ENCODE results near the gene CDH13. TPM values are rescaled to one million over a fixed set of nuclear protein-coding genes. Genes with fewer than 3 reads are reported as not detected.

The CDH13 gene
- total and polyA plus RNA-seq, 2 of the 8 experiments (the other 6 are each of a cell fraction or from before 2014, with no cell fraction given) = 2.3 to 2.4 TPM

DNA sequence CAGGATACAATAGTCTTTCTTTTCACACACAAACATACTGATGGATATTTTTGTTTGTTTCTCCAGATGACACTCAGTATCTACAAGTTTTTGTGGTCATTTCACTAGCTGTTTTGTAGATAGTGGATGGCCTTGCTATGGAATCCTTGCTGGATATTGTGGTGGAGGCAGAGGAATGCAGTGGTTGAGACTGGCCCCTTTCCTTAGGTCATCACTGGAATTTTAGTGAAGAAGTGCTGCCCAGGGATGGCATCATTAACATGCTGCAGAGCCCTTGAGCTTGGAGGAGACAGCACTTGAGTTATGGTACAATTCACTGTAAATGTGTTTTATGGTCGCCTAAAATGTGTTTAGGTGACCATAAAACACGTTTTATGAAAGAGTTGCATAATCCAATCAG, 725.1 kb downstream of the CDH13 start:
- Histone ChIP-seq H3K4me2 (ENCODE audit: insufficient read depth in 1 of 2, low read depth in 2 of 2, low read length in 2 of 2) (no peak overlapping the region), H2BK5ac (ENCODE audit: low read depth, low read length) (no peak overlapping the region), H2BK12ac (ENCODE audit: low read depth, low read length) (no peak overlapping the region), H3K79me2 (ENCODE audit: control insufficient read depth in 1 of 2, insufficient read depth in 2 of 2, low read length in 2 of 2) (no peaks in the 10 kb centered on the region), H3K9ac (replicated peaks in 1 of 4; ENCODE audit: extremely low read depth in 1 of 4, low read depth in 3 of 4, low read length in 3 of 4) (no peak overlapping the region), H3K18ac (ENCODE audit: extremely low read depth, low read length) (no peak overlapping the region), H3K4ac (replicated peaks; ENCODE audit: insufficient read length, low read depth, low read length) (no peak overlapping the region), H3K4me1 (replicated peaks in 1 of 4; ENCODE audit: control insufficient read depth in 3 of 4, insufficient read depth in 4 of 4, low read length in 3 of 4) (no peaks in the 10 kb centered on the region), H3K27me3 (replicated peaks in 1 of 4; ENCODE audit: control insufficient read depth in 3 of 4, extremely low read depth in 1 of 4, insufficient read depth in 3 of 4, low read length in 3 of 4) (no peaks in the 10 kb centered on the region), H3K23me2 (ENCODE audit: low read depth, low read length) (no peaks in the 10 kb centered on the region), H3K79me1 (ENCODE audit: low read depth, low read length) (no peaks in the 10 kb centered on the region), H3K27ac (ENCODE audit: low read depth, low read length) (no peak overlapping the region), H2AK5ac (ENCODE audit: low read depth, low read length) (no peak overlapping the region), H3K36me3 (ENCODE audit: control insufficient read depth in 2 of 4, insufficient read depth in 4 of 4, low read length in 3 of 4) (no peaks in the 10 kb centered on the region), H2BK15ac (ENCODE audit: low read length) (no peak overlapping the region), H3K23ac (ENCODE audit: insufficient read length) (no peak overlapping the region), H3K9me3 (ENCODE audit: insufficient read depth in 2 of 2, low read depth in 1 of 2, low read length in 1 of 2) (no peaks in the 10 kb centered on the region), H2BK120ac (replicated peaks; ENCODE audit: low read depth, low read length) (no peak overlapping the region), H2AFZ (ENCODE audit: low read length) (no peak overlapping the region), H2BK20ac (ENCODE audit: low read length) (no peak overlapping the region), H3K56ac (replicated peaks; ENCODE audit: insufficient read length, low read depth, low read length) (no peak overlapping the region), H4K91ac (replicated peaks; ENCODE audit: insufficient read length, low read length) (no peak overlapping the region), H4K8ac (ENCODE audit: extremely low read depth, insufficient read depth, low read length) (no peak overlapping the region), H3K14ac (ENCODE audit: insufficient read length) (no peak overlapping the region), H3K4me3 (ENCODE audit: extremely low read depth in 1 of 4, insufficient read depth in 2 of 4, low read depth in 3 of 4, low read length in 4 of 4) (no peak overlapping the region), H4K20me1 (replicated peaks in 1 of 2; ENCODE audit: control insufficient read depth in 1 of 2, insufficient read depth in 2 of 2, low read length in 2 of 2) (no peaks in the 10 kb centered on the region), H4K5ac (ENCODE audit: insufficient read length, low read depth, low read length) (no peak overlapping the region)
- DNase-seq (ENCODE audit: low read depth in 1 of 2, low spot score in 2 of 2) = no peak
- no peak for FAIRE-seq
- 86% methylated on average over 2 of the region's 2 CpGs; no CpG with 5 or more reads in 1 of the 2 experiments for WGBS, 2 experiments (ENCODE audit: extremely low coverage in 1 of 2, insufficient coverage in 1 of 2, insufficient read length in 1 of 2, insufficient replicate concordance in 2 of 2, low coverage in 1 of 2, low lambda C conversion rate in 2 of 2, missing lambda C conversion rate in 1 of 2)
- ChIA-PET CTCF (ENCODE audit: partially characterized antibody) (interaction anchor here (0.5 to 2.0 kb wide), 9 partner anchors 9 to 300 kb away, joined by 3 to 4 read pairs (median 3); no protein-coding TSS in a partner anchor), POLR2A (ENCODE audit: partially characterized antibody) (no interaction called here)
- TF ChIP-seq RBBP5 (IDR thresholded peaks at IDR 0.05; ENCODE audit: borderline replicate concordance, low read depth, low read length) (no peak), YY1 (IDR thresholded peaks at IDR 0.05; ENCODE audit: low read depth, low read length) (no peak)
